GM23338 (cell line): Measurements from ENCODE around the gene AIM2. TPM values are rescaled to one million over a fixed set of nuclear protein-coding genes. Genes with fewer than 3 reads are reported as not detected.

ENCODE experiments used
- ATAC-seq: fragments of 200-7000 bp; cut with Tn5 transposase; 3 replicates; pipeline ENCODE4 v1.9.1; 2020
- DNase-seq: peaks from one replicate; pipeline ENCODE4 v3.0.0-alpha.2; 2015; ENCODE audit warnings: low spot score
- H2AFZ ChIP-seq: fragments of 200-600 bp; sonication (generic); 2 replicates; pipeline ENCODE4 v1.8.0; 2016; ENCODE audit warnings: antibody characterized with exemption, mild to moderate bottlenecking, moderate library complexity
- H3F3A ChIP-seq: fragments of 200-600 bp; sonication (generic); replicated peaks from 2 replicates; pipeline ENCODE4 v1.8.0; 2017; ENCODE audit warnings: antibody characterized with exemption, mixed run types, low read depth
- H3K27ac ChIP-seq: fragments of 200-600 bp; sonication (generic); 2 replicates; pipeline ENCODE4 v1.6.1; 2016; ENCODE audit warnings: low read depth
- H3K27me3 ChIP-seq: fragments of 200-600 bp; sonication (generic); 2 replicates; pipeline ENCODE4 v1.8.0; 2016; ENCODE audit warnings: mild to moderate bottlenecking, mixed run types, moderate library complexity; ENCODE audit not compliant: insufficient read depth
- H3K36me3 ChIP-seq: fragments of 200-600 bp; sonication (generic); 2 replicates; pipeline ENCODE4 v1.8.0; 2016; ENCODE audit warnings: mild to moderate bottlenecking; ENCODE audit not compliant: insufficient read depth
- H3K4me1 ChIP-seq: fragments of 200-600 bp; sonication (generic); 2 replicates; pipeline ENCODE4 v1.8.0; 2016; ENCODE audit warnings: mild to moderate bottlenecking, moderate library complexity; ENCODE audit not compliant: insufficient read depth
- H3K4me2 ChIP-seq: fragments of 200-600 bp; sonication (generic); 2 replicates; pipeline ENCODE4 v1.7.1; 2017; ENCODE audit warnings: mixed run types
- H3K4me3 ChIP-seq: fragments of 200-600 bp; sonication (generic); 2 replicates; pipeline ENCODE4 v1.6.1; 2016; ENCODE audit warnings: mixed run types
- H3K79me2 ChIP-seq: fragments of 200-600 bp; sonication (generic); replicated peaks from 2 replicates; pipeline ENCODE4 v1.8.0; 2017; ENCODE audit warnings: mild to moderate bottlenecking; ENCODE audit not compliant: insufficient read depth
- H3K9me2 ChIP-seq: fragments of 200-600 bp; sonication (generic); 2 replicates; pipeline ENCODE4 v1.8.0; 2017; ENCODE audit not compliant: insufficient read depth
- H4K20me1 ChIP-seq: fragments of 200-600 bp; sonication (generic); replicated peaks from 2 replicates; pipeline ENCODE4 v1.8.0; 2017; ENCODE audit warnings: mild to moderate bottlenecking; ENCODE audit not compliant: insufficient read depth
- H3K27ac Mint-ChIP-seq: 2 replicates; pipeline ENCODE4 v1.8.0; 2020; ENCODE audit warnings: inconsistent platforms, mild to moderate bottlenecking, moderate library complexity, mixed read lengths
- H3K27me3 Mint-ChIP-seq: 3 replicates; pipeline ENCODE4 v1.8.0; 2022; ENCODE audit warnings: low read depth, mild to moderate bottlenecking, moderate library complexity, mixed read lengths, inconsistent platforms; ENCODE audit not compliant: insufficient read depth, poor library complexity
- H3K36me3 Mint-ChIP-seq: 3 replicates; pipeline ENCODE4 v1.8.0; 2021; ENCODE audit warnings: low read depth, mild to moderate bottlenecking, inconsistent platforms, moderate library complexity, mixed read lengths
- H3K4me1 Mint-ChIP-seq: 3 replicates; pipeline ENCODE4 v1.8.0; 2020; ENCODE audit warnings: mild to moderate bottlenecking, inconsistent platforms, mixed read lengths
- H3K4me3 Mint-ChIP-seq: 3 replicates; pipeline ENCODE4 v1.8.0; 2021; ENCODE audit warnings: moderate library complexity, mild to moderate bottlenecking, inconsistent platforms, mixed read lengths
- H3K9me3 Mint-ChIP-seq: 3 replicates; pipeline ENCODE4 v1.8.0; 2020; ENCODE audit warnings: moderate library complexity, mild to moderate bottlenecking, inconsistent platforms, mixed read lengths
- CREB1 ChIP-seq: fragments of 250-450 bp; sonication (Bioruptor Pico); IDR thresholded peaks from 2 replicates; pipeline ENCODE4 v1.5.0; 2020; ENCODE audit warnings: low read depth, mild to moderate bottlenecking, moderate library complexity
- CTCF ChIP-seq, 2 experiments: fragments of 200-600 bp in 1 of 2; sonication (generic) in 1 of 2; conservative IDR thresholded peaks; 2 replicates each; pipeline versions ENCODE4 v1.5.1 to v1.6.1; 2016 to 2017; ENCODE audit warnings: antibody characterized with exemption in 2 of 2, low read depth in 2 of 2, mild to moderate bottlenecking in 2 of 2, moderate library complexity in 1 of 2
- EZH2 ChIP-seq: fragments of 200-600 bp; sonication (generic); IDR thresholded peaks from one replicate; pipeline ENCODE4 v1.8.0; 2017; ENCODE audit warnings: antibody characterized with exemption, mild to moderate bottlenecking, low read depth; ENCODE audit not compliant: unreplicated experiment
- JUNB ChIP-seq: IDR thresholded peaks from one replicate; pipeline ENCODE4 v1.6.1; 2016; ENCODE audit warnings: antibody characterized with exemption; ENCODE audit not compliant: unreplicated experiment
- NANOG ChIP-seq: IDR thresholded peaks from 2 replicates; pipeline ENCODE4 v1.6.1; 2016; ENCODE audit warnings: antibody characterized with exemption, borderline replicate concordance
- POLR2AphosphoS5 ChIP-seq: IDR thresholded peaks from 2 replicates; pipeline ENCODE4 v1.6.1; 2016; ENCODE audit warnings: antibody characterized with exemption, low read depth
- REST ChIP-seq: IDR thresholded peaks from one replicate; pipeline ENCODE4 v1.6.1; 2018; ENCODE audit warnings: antibody characterized with exemption; ENCODE audit not compliant: unreplicated experiment
- STAT1 ChIP-seq: IDR thresholded peaks from one replicate; pipeline ENCODE4 v1.6.1; 2016; ENCODE audit warnings: antibody characterized with exemption; ENCODE audit not compliant: unreplicated experiment
- ZNF114 ChIP-seq: fragments of 250-450 bp; sonication (Bioruptor Pico); IDR thresholded peaks from 2 replicates; pipeline ENCODE4 v1.5.0; 2020; ENCODE audit warnings: mild to moderate bottlenecking, moderate library complexity
- ZNF331 ChIP-seq: fragments of 250-450 bp; sonication (Bioruptor Pico); IDR thresholded peaks from 2 replicates; pipeline ENCODE4 v1.5.0; 2020; ENCODE audit warnings: low read depth, mild to moderate bottlenecking, moderate library complexity
- ZNF462 ChIP-seq: fragments of 250-450 bp; sonication (Bioruptor Pico); IDR thresholded peaks from 2 replicates; pipeline ENCODE4 v1.5.0; 2020; ENCODE audit warnings: mild to moderate bottlenecking, moderate library complexity
- polyA plus RNA-seq: library from polyadenylated mRNA; unstranded; fragments of >200 nt; fragmentation: Nextera tagmentation; extraction: Ambion mirVana; gene quantifications from 2 replicates; pipeline ENCODE4 v1.2.1, GENCODE V29; 2016
- total RNA-seq: library from RNA; depleted of rRNA; stranded (reverse); fragments of >200 nt; shearing (Covaris generic); gene quantifications from 2 replicates; pipeline ENCODE4 v1.2.3, GENCODE V29; 2014

AIM2 gene
- total and polyA plus RNA-seq, 2 experiments from 2014 or later, result 1.5 to 2.5 TPM

DNA sequence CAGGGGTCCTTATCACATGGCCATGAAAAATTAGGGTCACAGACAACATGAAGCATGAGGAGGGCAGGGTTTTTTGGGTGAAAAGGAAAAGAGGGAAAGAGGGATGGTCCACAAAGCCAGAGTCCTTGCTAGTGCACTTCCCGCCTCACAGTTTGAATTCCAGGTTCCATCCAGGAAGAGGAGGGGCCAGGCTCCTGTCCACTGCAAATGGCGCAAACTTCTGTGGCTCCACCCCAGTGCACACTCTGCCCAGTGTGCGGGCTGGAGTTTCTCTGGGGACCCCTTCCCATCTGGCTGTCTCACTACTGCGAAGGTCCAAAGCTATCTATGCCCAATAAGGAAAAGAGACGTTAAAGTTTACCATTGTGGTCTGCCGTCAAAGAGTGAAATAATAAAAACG is 17.8 kb downstream of the AIM2 start (continued):
- TF ChIP-seq POLR2AphosphoS5 (no peak), NANOG (no peak), CREB1 (CRISPR knock-in tag) (no peak), ZNF114 (CRISPR knock-in tag) (no peak), REST (no peak), STAT1 (no peak), JUNB (no peak), ZNF331 (CRISPR knock-in tag) (no peak)

GRCh38 chr1:159056069-159056698 is 20.4 kb downstream of the AIM2 start:
- Histone ChIP-seq H4K20me1 (no peaks in the 10 kb centered on the region), H3K4me1 (no peaks in the 10 kb centered on the region), H3K9me2 (peaks cover 6% of the 10 kb centered on the region; the same call in 1 of the 2 replicates), H3K36me3 (no peaks in the 10 kb centered on the region), H2AFZ (peak overlapping the region; percentile 75; the same call in 1 of the 2 replicates), H3K27me3 (no peaks in the 10 kb centered on the region), H3F3A (no peaks in the 10 kb centered on the region), H3K27ac (no peak overlapping the region), H3K4me3 (no peak overlapping the region), H3K4me2 (no peak overlapping the region), H3K79me2 (no peaks in the 10 kb centered on the region)
- peak; percentile 59 for DNase-seq
- H3K27me3 Mint-ChIP-seq, result peaks cover 4% of the 10 kb centered on the region
- peaks cover 3% of the 10 kb centered on the region; the same call in 1 of the 3 replicates for H3K9me3 Mint-ChIP-seq
- H3K4me1 Mint-ChIP-seq, result peaks cover 4% of the 10 kb centered on the region
- H3K36me3 Mint-ChIP-seq, result no peaks in the 10 kb centered on the region; the same call in 2 of the 3 replicates
- ATAC-seq, result peak; percentile 64
- H3K4me3 Mint-ChIP-seq, result no peak overlapping the region
- H3K27ac Mint-ChIP-seq, result no peak overlapping the region
- no peak for TF ChIP-seq ZNF114 (CRISPR knock-in tag)
- TF ChIP-seq EZH2, result no peak
- peak; percentile 64 to 71 for TF ChIP-seq CTCF (conservative IDR thresholded peaks at IDR 0.05; ENCODE audit: low read depth in 2 of 2)
- TF ChIP-seq ZNF462, result peak; percentile 65; the same call in 1 of the 2 replicates
- TF ChIP-seq STAT1, result no peak
